K562 (cell line): ENCODE results near the gene ST3GAL3. TPM values are rescaled to one million over a fixed set of nuclear protein-coding genes. Genes with fewer than 3 reads are reported as not detected.

Source experiments
- E2F4 ChIP-seq: sonication (generic); formaldehyde crosslinking; IDR thresholded peaks from 2 replicates; pipeline ENCODE4 v1.8.0; 2022; ENCODE audit warnings: mild to moderate bottlenecking, low read depth, missing genetic modification reagents
- E2F8 ChIP-seq: fragments of 450-650 bp; IDR thresholded peaks from 2 replicates; pipeline ENCODE4 v1.7.1; 2018; ENCODE audit warnings: mild to moderate bottlenecking, low read depth; ENCODE audit not compliant: partially characterized antibody
- FOSL1 ChIP-seq: fragments of 200-800 bp; sonication (Bioruptor generic); conservative IDR thresholded peaks from 2 replicates; pipeline ENCODE4 v1.6.1; 2016; ENCODE audit warnings: missing genetic modification characterization, missing compliant biosample characterization
- KHSRP ChIP-seq: fragments of 450-650 bp; IDR thresholded peaks from 2 replicates; pipeline ENCODE4 v1.6.1; 2017
- MTA3 ChIP-seq: fragments of 450-650 bp; formaldehyde crosslinking; IDR thresholded peaks from 2 replicates; pipeline ENCODE4 v1.6.1; 2017; ENCODE audit warnings: mild to moderate bottlenecking, borderline replicate concordance
- PHF8 ChIP-seq: fragments of 200-600 bp; sonication (generic); IDR thresholded peaks from 2 replicates; pipeline ENCODE4 v1.6.1; 2012; ENCODE audit warnings: mixed run types, mild to moderate bottlenecking, inconsistent platforms, low read length, moderate library complexity, borderline replicate concordance
- PTTG1 ChIP-seq: fragments of 450-650 bp; IDR thresholded peaks from 2 replicates; pipeline ENCODE4 v1.6.1; 2016; ENCODE audit warnings: low read depth, mild to moderate bottlenecking, missing genetic modification characterization, missing compliant biosample characterization
- SMARCB1 ChIP-seq: IDR thresholded peaks from 2 replicates; pipeline ENCODE4 v1.6.1; 2011; ENCODE audit warnings: improper control_type of control experiment, low read depth; ENCODE audit not compliant: insufficient read length
- TAL1 ChIP-seq: fragments of 450-650 bp; IDR thresholded peaks from 2 replicates; pipeline ENCODE4 v1.6.1; 2016; ENCODE audit warnings: mild to moderate bottlenecking
- WHSC1 ChIP-seq: IDR thresholded peaks from one replicate; pipeline ENCODE4 v1.6.1; 2012; ENCODE audit warnings: low read length, control low read depth, inconsistent platforms
- polyA plus RNA-seq, 8 experiments: library from polyadenylated mRNA; depleted of rRNA in 4 of 8; stranded (reverse) in 5 of 8; unstranded in 3 of 8; fragments of >200 nt; fragmentation: Nextera tagmentation in 2 of 8; fragmentation: Illumina TruSeq in 1 of 8; extraction: Ambion mirVana in 2 of 8; extraction: Trizol in 1 of 8; gene quantifications; 2 replicates each; pipeline versions ENCODE4 v1.2.1 to v1.2.3, GENCODE V29; 2011 to 2014; ENCODE audit warnings: inconsistent platforms in 1 of 8, missing spikeins in 1 of 8
- total RNA-seq, 7 experiments: library from RNA; depleted of rRNA in 6 of 7; stranded (reverse); fragments of >200 nt in 6 of 7; fragmentation: Illumina TruSeq in 2 of 7; extraction: Trizol in 2 of 7; gene quantifications; 2 replicates each; pipeline versions ENCODE4 v1.2.1 to v1.2.3, GENCODE V29; 2011 to 2021; ENCODE audit warnings: low replicate concordance in 1 of 7

ST3GAL3 gene
- total and polyA plus RNA-seq, 9 of the 15 experiments (the other 6 are each of a cell fraction or from before 2014, with no cell fraction given): 1.2 to 18.9 (median 11.0) TPM

- TF ChIP-seq PHF8: no peak
- no peak for TF ChIP-seq KHSRP
- TF ChIP-seq FOSL1 (tag): no peak
- no peak for TF ChIP-seq PTTG1 (tag)
- TF ChIP-seq MTA3: no peak
- no peak for TF ChIP-seq E2F8
- TF ChIP-seq WHSC1: no peak
- TF ChIP-seq E2F4: no peak
- no peak for TF ChIP-seq TAL1
- no peak for TF ChIP-seq SMARCB1
These were observed 185.7 kb downstream of the ST3GAL3 start (continued) for GRCh38 chr1:43893006-43893405.
